NCI-H1048 (cell line): ENCODE results near the gene TTC39A.

ENCODE experiments used
- DNase-seq: peaks from one replicate; lab custom pipeline; 2025; lab: John Stamatoyannopoulos, UW

Gene TTC39A

GRCh38 chr1:51314974-51315373 is 15.4 kb downstream of the TTC39A start:
- DNase-seq: no peak

GRCh38 chr1:51313961-51314777 is 16.2 kb downstream of the TTC39A start:
- no peak for DNase-seq

- no peak for DNase-seq
Measured at GRCh38 chr1:51313268-51313852, 17.0 kb downstream of the TTC39A start.

- DNase-seq: no peak
Measured at GRCh38 chr1:51312718-51313117, 17.6 kb downstream of the TTC39A start.

DNA sequence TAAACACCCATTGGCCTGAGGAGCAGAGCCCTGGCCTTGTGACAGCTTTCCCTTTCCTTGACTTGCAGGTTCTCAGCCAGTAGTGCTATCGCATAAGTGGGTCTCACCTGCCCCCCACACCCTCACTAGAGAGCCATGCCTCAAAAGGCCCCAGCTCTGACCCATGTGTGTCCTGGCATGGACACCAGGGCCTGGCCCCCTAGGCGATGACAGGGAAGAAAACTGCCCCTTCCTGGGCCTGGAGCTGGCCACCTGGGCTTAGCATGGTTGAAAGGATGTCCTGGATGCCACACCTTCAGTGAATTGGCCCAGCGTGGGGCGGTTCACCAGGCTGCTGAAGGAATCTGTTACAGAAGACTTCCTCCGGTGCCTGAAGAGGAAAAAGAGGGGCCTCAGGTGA is 18.5 kb downstream of the TTC39A start:
- DNase-seq: no peak

DNA sequence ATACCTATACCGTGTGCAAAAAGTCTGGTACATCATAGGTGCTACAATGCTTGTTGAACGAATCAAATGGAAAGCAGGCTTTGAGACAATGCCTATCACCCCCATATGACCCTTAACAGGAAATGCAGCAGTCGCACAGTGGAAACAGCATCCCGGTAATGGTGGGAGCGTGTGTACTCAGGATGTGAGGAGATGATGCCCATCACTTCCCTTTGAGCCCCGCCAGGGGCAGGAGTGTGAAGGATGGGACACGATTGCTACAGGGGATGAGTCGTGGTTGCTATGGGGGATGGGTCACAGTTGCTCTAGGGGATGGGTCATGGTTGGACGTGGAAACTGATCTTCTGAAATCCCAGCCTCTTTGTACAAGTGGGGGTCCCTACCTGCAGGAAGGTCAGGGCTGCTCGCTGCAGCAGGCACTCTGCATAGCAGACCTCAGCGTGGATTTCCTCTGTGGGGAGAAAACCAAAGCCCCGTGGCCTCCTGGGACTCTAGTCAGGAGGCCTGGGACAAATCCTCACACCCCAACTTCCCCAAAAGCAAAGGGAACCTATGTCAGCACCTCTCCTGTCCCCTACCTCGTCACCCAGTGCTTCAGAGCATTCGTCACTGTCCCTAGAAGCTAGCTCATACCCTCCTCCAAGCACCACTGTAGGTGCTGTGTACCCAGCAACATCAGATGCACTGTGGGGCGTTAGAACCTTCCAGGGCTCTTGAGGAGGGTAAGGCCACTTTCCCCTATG is 19.3 kb downstream of the TTC39A start:
- no peak for DNase-seq

GRCh38 chr1:51309291-51309690 is 21.1 kb downstream of the TTC39A start:
- DNase-seq: no peak

- no peak for DNase-seq
Measured at GRCh38 chr1:51308636-51309035, 21.7 kb downstream of the TTC39A start.

- no peak for DNase-seq
Measured at GRCh38 chr1:51306950-51307349, 23.4 kb downstream of the TTC39A start.

DNA sequence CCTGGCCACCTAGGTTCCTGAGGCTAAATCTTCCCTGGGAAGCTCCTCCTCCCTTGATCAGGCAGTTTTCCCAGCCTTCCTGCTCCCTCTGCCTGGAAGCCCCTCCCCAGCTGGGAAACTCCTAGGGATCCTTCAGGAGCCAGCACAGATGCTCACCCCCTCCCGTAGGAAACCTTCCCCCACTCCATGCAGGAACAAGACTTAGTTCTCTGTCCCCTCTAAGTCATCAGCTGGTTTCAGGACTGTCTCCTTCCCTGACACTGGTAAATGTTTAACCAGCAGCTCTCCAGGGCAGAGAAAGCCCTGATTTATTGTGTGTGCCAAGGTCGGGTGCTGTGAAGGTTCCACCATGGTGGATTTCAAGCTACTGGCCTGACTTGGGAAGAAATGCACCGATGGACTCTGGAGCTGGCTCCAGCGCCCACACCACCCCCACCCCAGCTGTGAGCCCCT is 25.0 kb downstream of the TTC39A start:
- DNase-seq: no peak

DNA sequence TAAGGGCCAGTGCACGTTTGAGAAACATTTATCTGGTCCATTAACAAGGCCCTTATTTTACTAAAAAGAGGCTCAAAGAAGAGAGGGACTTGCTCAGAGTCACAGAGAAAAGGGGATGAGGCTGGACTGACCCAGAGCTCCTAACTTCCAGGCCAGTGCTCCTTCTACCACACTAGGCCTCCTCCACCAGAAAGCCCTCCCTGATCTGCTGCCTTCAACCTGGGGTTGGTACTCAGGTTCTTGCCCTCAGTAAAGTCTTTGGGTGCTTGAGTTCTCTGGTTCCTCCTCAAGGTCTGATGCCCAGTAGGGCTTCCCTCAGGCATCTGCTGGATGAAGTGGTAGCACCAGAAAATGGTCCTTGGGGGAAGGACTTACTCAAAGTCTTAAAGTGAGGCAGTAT is 26.0 kb downstream of the TTC39A start:
- no peak for DNase-seq

GRCh38 chr1:51303751-51304251 is 26.6 kb downstream of the TTC39A start:
- no peak for DNase-seq

DNA sequence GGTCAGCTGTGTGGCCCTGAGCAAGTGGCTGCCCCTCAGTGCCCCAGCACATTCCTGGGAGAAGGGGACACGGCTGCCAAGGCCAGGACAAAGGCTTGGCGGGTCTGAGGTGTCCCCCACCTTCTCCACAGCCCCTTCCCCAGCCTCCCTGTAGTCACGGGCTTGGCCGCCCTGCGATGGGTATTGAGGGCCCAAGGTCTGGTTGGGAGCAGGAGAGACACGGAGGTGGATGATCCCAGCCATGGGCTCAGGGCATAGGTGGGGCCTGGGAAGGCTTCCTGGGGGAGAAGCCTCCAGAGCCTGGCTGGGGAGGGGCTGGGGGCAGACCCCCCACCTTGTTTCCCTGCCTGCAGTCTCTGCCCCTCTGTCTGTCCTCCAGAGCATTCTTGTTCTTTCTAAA is 27.0 kb downstream of the TTC39A start:
- no peak for DNase-seq

- no peak for DNase-seq
Measured at GRCh38 chr1:51302746-51303145, 27.6 kb downstream of the TTC39A start.

GRCh38 chr1:51302270-51302669 is 28.1 kb downstream of the TTC39A start:
- DNase-seq: no peak

DNA sequence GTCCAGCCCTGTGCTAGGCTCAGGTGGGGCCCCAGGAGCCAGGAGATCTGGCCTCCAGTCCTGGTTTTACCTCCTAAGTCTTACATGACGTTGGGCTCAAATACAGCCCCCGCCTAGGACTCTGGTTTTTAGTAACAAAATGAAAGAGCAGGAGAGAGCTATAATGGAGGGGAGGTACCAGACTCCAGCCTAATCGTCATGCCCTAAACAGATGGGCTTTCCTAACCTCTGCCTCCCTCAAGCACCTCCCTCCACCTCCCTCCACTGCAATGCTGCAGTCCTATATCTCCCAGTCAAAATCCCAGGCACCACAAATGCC is 28.6 kb downstream of the TTC39A start:
- no peak for DNase-seq

- no peak for DNase-seq
Measured at GRCh38 chr1:51301152-51301843, 29.1 kb downstream of the TTC39A start.

DNA sequence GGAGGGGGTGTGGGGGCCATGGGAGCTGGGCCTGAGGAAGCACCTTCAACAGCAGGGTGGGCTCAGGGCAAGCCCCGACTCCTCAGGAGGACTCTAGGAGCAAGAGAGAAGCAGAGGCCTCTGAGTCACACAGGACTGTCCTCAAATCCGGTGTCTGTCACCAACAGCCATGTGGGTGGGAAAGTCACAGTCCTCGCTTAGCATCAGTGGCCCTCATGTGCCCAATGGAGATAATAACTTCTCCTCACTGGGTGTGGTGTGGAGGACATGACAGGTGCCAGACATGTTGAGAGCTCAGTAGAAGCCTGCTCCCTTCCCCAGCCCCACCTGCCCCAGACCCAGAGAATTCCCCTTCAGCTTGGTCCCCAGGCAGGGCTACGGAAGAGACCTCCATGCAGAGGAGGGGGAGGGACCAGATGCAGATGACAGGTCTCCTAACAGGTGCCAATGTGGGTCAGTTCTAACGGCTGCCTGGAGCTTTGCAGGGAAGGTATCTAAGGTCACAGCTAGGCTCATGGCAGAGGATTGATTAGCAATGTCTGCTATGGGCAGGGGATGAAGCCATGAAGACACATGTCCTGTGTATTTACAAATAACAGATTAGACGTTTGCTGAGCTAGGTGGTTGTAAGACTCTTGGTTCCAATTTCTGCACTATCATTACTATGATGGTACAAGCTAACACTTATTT is 30.2 kb downstream of the TTC39A start:
- DNase-seq: no peak

DNA sequence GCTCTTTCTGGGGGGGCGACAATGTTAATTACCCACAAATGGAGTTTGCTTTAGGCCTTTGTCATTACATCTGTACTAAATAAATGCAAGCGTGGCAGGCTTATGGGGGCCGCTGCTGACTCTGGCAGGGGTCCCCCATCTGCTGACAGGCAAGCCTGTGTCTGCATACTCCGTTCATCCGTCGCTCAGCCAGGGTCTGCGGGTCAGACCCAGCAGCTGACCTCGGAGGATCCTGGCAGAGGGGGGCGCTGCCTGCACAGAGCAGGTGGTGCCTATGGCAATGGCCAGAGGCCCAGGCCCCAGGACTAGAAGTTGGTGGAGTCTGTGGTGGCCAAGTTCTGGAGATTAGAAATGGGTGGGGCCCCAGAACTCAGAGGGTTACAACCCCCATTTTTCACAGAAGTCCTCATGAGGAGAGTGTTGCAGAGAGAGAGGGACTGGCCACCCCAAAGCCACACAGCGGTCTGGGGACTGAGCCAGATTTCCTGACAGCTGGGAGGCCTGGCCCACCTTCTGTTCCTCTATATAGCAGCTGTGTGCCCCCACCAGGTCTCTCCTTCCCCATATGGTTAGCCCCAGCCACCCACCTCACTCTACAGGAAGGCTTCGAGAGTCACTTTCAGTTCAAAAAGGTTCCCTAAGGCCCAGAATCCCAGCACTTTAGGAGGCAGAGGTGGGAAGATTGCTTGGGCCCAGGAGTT is 31.0 kb downstream of the TTC39A start:
- no peak for DNase-seq

- DNase-seq: no peak
Measured at GRCh38 chr1:51298322-51298705, 32.0 kb downstream of the TTC39A start.
